Ectodermal cell (in vitro differentiated cells): Measurements from ENCODE around the gene ALPK3.
A peak's percentile ranks its signal among the peaks of the same experiment; 100 is the strongest.

ENCODE experiments used
- H3K27ac ChIP-seq: 2 replicates; pipeline ENCODE4 v1.7.0; 2013; ENCODE audit warnings: mild to moderate bottlenecking, low read depth, low read length; ENCODE audit not compliant: insufficient read depth, poor library complexity, severe bottlenecking
- H3K27me3 ChIP-seq: 2 replicates; pipeline ENCODE4 v1.7.0; 2013; ENCODE audit warnings: mild to moderate bottlenecking, low read length; ENCODE audit not compliant: insufficient read depth, control insufficient read depth, poor library complexity, severe bottlenecking
- H3K36me3 ChIP-seq: one replicate; pipeline ENCODE4 v1.7.0; 2013; ENCODE audit warnings: low read length; ENCODE audit not compliant: control insufficient read depth, insufficient read depth
- H3K4me1 ChIP-seq: one replicate; pipeline ENCODE4 v1.7.0; 2013; ENCODE audit warnings: low read length; ENCODE audit not compliant: control insufficient read depth, insufficient read depth
- H3K4me3 ChIP-seq: 2 replicates; pipeline ENCODE4 v1.7.0; 2013; ENCODE audit warnings: low read depth, low read length, control low read depth; ENCODE audit not compliant: insufficient read depth
- H3K9me3 ChIP-seq: 2 replicates; pipeline ENCODE4 v1.7.0; 2013; ENCODE audit warnings: mild to moderate bottlenecking, low read length, moderate library complexity; ENCODE audit not compliant: control insufficient read depth
- WGBS, 2 experiments: methylation state at CpG; one replicate each; pipeline ENCODE4 v1.1.7; 2013; ENCODE audit warnings: missing lambda C conversion rate in 2 of 2; 5-methylcytosine and 5-hydroxymethylcytosine counted together

ALPK3 gene

DNA sequence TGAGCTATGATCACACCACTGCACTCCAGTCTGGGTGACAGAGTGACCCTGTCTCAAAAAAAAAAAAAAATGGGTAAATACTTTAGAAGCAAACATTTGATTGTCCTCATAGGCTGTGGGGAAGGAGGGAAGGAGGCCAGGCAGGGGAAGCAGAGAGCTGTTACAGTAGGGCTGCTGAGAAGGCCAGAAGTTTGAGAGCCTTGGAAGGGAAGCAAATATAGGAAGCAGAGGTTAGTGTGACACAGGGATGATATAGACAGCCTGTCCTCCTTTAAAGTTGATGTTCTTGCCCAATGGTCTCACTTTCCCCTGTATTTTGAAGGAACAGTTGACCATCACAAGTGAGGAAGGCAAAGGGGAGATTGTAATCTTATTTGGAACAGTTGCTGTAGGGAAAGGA, 5.3 kb upstream of the ALPK3 start:
- H3K9me3 ChIP-seq: no peaks in the 10 kb centered on the region
- H3K4me1 ChIP-seq: no peaks in the 10 kb centered on the region
- no peaks in the 10 kb centered on the region for H3K27me3 ChIP-seq
- no peak overlapping the region for H3K27ac ChIP-seq
- no peaks in the 10 kb centered on the region for H3K36me3 ChIP-seq
- no peak overlapping the region for H3K4me3 ChIP-seq

DNA sequence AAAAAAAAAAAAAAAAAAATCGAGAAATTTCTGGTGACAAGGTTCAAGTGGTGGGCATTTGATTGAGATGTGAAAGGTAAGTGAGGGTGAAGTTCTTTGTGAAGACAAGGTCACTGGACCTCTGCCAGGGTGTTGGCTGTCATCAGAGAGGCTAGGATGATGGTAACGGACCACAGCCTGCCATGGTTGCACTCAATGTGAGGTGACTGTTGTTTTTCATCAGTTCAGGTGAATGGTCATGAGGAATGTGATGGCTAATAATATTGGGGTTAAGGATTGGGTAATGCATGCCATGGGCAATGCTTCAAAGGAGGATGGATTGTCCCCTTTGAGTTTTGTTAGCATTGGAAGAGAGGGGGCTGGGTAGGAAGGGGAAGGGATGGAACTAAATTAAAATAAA, 4.3 kb upstream of the ALPK3 start:
- whole genome bisulfite sequencing, 2 experiments: 81 to 94% methylated on average over 2 of the region's 2 CpGs
- H3K4me1 ChIP-seq: peaks cover 5% of the 10 kb centered on the region
- H3K4me3 ChIP-seq: no peak overlapping the region
- no peaks in the 10 kb centered on the region for H3K27me3 ChIP-seq
- H3K9me3 ChIP-seq: no peaks in the 10 kb centered on the region
- H3K36me3 ChIP-seq: no peaks in the 10 kb centered on the region
- no peak overlapping the region for H3K27ac ChIP-seq

DNA sequence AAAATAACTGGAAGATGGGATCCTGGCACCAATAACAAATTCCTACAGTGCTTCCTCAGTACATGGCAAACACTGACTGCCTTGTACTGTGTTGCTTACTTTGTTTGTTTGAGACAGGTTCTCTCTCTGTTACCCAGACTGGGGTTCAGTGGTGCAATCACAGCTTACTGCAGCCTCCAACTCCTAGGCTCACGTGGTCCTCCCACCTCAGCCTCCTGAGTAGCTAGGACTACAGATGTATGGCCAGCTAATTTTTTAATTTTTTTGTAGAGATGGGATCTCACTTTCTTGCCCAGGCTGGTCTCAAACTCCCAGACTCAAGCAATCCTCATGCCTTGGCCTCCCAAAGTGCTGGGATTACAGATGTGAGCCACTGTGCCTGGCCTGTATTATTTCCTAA, 3.7 kb upstream of the ALPK3 start:
- no peaks in the 10 kb centered on the region for H3K9me3 ChIP-seq
- no peaks in the 10 kb centered on the region for H3K36me3 ChIP-seq
- no peaks in the 10 kb centered on the region for H3K27me3 ChIP-seq
- no peak overlapping the region for H3K4me3 ChIP-seq
- WGBS, 2 experiments: 85 to 100% methylated on average over 1 of the region's 1 CpG
- peaks cover 11% of the 10 kb centered on the region for H3K4me1 ChIP-seq
- H3K27ac ChIP-seq: no peak overlapping the region

DNA sequence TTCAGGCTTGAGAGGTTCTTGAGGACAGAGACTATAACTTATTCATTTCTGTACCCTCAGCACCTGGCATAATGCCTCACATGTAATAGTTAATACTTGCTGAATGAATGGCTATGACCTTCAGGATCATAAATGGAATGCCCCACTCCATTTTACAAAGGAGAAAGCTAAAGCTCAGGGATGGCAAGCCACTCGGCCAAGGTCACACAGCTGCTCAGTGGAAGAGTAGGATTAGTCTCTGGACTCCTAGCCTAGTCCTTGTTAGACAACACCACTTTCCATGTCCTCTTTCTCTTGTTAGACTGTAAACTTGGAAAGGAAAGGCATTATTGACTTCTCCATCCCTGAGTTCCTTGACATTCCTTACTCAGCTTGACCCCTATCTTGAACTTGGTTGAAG, 3.2 kb upstream of the ALPK3 start:
- WGBS, 2 experiments: 72 to 85% methylated on average over 1 of the region's 1 CpG
- Histone ChIP-seq H3K4me1 (peaks cover 16% of the 10 kb centered on the region), H3K27ac (no peak overlapping the region), H3K36me3 (no peaks in the 10 kb centered on the region), H3K9me3 (no peaks in the 10 kb centered on the region), H3K4me3 (no peak overlapping the region), H3K27me3 (no peaks in the 10 kb centered on the region)

DNA sequence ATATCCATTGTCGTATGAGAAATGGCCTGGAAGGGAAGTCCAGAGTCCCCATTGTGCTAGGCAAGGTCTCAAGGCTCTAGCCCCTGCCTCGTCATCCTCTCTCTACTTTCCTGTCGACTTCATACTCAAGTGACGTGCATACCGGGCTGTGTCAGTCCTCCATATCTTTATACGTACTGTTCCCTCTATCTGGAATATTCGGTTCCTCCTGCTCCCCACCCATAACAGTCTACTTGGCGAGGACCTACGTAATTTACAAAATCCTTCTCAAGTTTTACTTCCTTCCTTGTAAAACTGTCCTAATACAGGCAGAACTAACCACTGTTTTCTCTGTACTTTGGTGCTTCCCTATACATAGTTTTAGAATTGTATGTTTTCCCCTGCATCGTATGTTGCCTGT, 2.2 kb upstream of the ALPK3 start:
- no peaks in the 10 kb centered on the region for H3K9me3 ChIP-seq
- H3K27me3 ChIP-seq: no peaks in the 10 kb centered on the region
- no peak overlapping the region for H3K27ac ChIP-seq
- WGBS, 2 experiments: 92 to 93% methylated on average over 10 of the region's 10 CpGs
- H3K4me1 ChIP-seq: peaks cover 25% of the 10 kb centered on the region
- no peaks in the 10 kb centered on the region for H3K36me3 ChIP-seq
- H3K4me3 ChIP-seq: no peak overlapping the region

DNA sequence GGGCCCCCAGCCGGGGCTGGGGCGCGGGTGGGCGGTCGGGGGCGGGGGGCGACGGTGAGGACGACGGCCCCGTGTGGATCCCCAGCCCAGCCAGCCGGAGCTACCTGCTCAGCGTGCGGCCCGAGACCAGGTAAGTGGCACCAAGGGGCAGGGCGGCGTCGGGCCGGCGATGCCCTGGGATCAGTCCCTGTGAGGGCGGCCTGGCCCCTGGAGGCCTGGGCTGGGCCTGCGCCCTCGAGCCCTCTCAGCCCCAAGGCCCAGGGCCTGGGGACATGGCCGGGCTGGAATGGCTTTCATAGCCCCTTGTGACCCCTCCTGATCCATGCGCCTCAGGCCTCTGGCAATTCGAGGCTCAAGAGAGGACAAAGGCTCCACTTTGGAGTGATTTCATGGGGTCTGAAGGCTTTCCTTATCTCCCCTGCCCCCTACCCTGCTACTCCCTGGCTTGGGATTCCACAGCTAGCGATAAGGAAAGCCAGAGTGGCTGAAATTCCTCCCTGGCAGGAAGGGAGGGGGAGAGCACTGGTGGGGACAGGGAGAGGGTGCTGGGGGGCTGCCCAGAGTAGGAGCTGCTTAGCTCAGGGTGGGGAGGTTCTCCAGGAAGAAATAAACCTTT, 418 bp downstream of the ALPK3 start:
- peak overlapping the region; percentile 88 for H3K27ac ChIP-seq
- H3K27me3 ChIP-seq: no peaks in the 10 kb centered on the region
- H3K36me3 ChIP-seq: no peaks in the 10 kb centered on the region
- H3K9me3 ChIP-seq: no peaks in the 10 kb centered on the region
- WGBS, 2 experiments: 11 to 15% methylated on average over 27 of the region's 27 CpGs
- peaks cover 32% of the 10 kb centered on the region for H3K4me1 ChIP-seq
- peak overlapping the region; percentile 36 for H3K4me3 ChIP-seq

DNA sequence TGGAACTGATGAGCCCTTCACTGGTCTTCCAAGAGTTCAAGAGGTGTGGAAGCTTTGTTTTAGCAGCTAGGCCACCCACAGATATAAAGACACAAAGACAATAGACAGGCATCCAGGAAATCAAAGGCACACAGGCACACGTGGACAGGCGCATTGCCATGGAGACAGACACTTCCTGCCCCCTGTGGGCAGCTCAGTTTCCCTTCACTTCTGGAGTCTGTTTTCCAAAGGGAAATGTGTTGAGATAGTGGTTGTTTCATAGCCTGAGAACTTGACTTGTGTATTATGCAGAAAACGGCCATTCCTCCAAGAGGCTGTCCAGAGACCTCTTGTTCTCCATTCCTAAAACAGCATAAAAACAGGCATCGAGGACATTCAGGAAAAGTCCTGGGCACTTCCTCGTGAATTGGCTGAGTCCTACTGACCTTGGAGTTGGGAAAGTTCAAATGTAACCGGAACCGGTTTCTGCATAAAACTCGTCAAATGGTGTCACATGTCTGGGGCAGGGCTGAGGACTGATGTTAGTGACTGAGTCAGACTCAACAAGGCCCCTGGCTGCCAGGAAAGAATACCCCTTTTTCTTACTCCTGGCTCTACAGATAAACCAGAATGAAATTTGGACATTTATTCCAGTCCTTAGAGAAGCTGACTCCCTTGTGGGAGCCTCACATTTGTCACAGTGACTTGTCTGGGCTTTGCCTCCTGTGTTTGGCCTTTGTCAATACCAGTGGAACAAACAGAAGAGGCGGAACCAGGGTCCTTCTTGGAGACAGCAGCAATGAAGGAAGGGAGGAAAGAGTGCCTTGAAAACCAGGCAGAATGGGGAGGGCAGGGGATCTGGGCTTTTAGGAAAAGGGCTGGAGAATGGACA, 1.3 kb downstream of the ALPK3 start:
- H3K27me3 ChIP-seq: no peaks in the 10 kb centered on the region
- peak overlapping the region; percentile 36 for H3K4me3 ChIP-seq
- H3K9me3 ChIP-seq: no peaks in the 10 kb centered on the region
- peaks cover 32% of the 10 kb centered on the region for H3K4me1 ChIP-seq
- 60 to 69% methylated on average over 9 of the region's 9 CpGs for WGBS, 2 experiments
- no peaks in the 10 kb centered on the region for H3K36me3 ChIP-seq
- H3K27ac ChIP-seq: peak overlapping the region; percentile 88

DNA sequence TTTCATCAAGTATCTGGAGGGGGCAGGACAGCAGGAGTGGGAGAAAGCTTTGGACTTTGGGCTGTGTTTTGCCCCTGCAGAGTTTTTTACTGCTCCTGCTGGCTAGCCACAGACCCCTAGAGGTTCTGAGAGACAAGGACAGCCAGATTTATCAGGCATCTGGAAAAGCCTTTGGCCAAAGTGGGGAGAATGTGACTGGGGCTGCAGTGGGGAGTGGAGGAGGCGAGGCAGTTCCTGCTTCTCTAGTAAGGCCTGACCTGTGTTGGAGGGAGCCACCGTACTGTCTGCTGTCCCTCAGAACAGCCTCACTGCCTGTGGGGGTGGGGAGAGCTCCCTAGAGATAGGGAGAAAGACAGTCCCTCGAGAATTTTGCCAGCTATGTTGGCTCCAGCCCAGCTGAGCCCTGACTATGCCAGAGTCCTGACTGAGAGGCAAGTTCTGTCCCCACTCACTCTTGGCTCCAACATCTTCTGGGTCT, 2.2 kb downstream of the ALPK3 start:
- WGBS, 2 experiments: 74 to 80% methylated on average over 3 of the region's 3 CpGs
- H3K27ac ChIP-seq: no peak overlapping the region
- H3K36me3 ChIP-seq: no peaks in the 10 kb centered on the region
- H3K9me3 ChIP-seq: no peaks in the 10 kb centered on the region
- H3K4me3 ChIP-seq: no peak overlapping the region
- no peaks in the 10 kb centered on the region for H3K27me3 ChIP-seq
- peaks cover 32% of the 10 kb centered on the region for H3K4me1 ChIP-seq

DNA sequence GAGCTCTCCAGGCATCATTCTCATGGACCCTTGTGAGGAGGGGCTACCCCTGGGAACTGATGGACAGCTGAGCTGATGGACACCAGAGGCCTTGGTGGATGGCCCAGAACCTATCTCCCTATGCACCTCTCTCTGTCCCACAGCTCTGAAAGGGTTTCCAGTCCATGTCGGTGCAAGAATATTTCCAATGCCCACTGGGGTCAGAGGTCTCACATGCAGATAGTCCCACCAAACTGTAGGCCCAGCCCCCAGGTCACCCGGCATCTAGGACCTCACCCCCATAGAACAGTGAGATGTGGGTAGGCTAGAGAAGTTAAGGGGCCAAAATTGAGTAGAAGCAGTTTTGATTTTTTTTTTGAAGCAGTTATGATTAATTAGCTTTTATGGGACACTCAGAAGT, 2.6 kb downstream of the ALPK3 start:
- no peak overlapping the region for H3K27ac ChIP-seq
- peaks cover 32% of the 10 kb centered on the region for H3K4me1 ChIP-seq
- no peaks in the 10 kb centered on the region for H3K9me3 ChIP-seq
- 93 to 100% methylated on average over 2 of the region's 2 CpGs for WGBS, 2 experiments
- H3K36me3 ChIP-seq: no peaks in the 10 kb centered on the region
- no peak overlapping the region for H3K4me3 ChIP-seq
- H3K27me3 ChIP-seq: no peaks in the 10 kb centered on the region

DNA sequence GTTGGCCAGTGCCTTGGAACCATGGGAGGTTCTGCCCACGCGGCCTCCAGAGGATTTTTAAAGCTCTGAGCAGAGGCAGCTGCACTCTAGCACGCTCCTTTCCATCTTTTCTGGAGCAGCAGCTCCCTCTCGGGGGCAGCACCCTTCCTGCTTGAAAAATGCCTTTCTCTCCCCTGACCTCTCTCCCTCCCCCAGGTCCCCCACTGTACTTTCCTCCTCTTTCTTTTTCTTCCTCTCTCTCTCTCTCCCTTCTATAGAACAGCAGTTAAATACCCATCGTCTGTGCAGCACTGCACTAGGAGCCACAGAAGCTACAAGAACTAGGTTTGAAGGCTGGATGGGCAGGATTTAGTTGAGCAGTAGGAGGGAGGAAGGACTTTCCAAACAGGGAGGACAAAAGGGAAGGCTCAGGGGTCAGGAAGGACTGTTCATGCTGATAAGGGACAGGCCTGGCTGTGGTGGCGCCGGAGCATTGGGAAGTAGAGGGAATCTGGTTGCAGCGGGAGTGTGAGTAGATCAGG, 4.4 kb downstream of the ALPK3 start:
- Histone ChIP-seq H3K36me3 (no peaks in the 10 kb centered on the region), H3K4me1 (peaks cover 32% of the 10 kb centered on the region), H3K27me3 (no peaks in the 10 kb centered on the region), H3K9me3 (no peaks in the 10 kb centered on the region), H3K4me3 (no peak overlapping the region), H3K27ac (no peak overlapping the region)
- 85 to 89% methylated on average over 8 of the region's 8 CpGs for WGBS, 2 experiments
